Measurements from ENCODE around the gene PLXNA1. TPM values are rescaled to one million over a fixed set of nuclear protein-coding genes. Genes with fewer than 3 reads are reported as not detected.

Gene PLXNA1
- total and polyA plus RNA-seq, 2 of the 8 experiments (the other 6 are each of a cell fraction or from before 2014, with no cell fraction given), result 47.5 to 54.9 TPM

GRCh38 chr3:126934991-126935390 lies 47.9 kb upstream of the PLXNA1 start:
- Histone ChIP-seq H2AFZ (ENCODE audit: low read length) (no peak overlapping the region), H4K20me1 (replicated peaks in 1 of 2; ENCODE audit: control insufficient read depth in 1 of 2, insufficient read depth in 2 of 2, low read length in 2 of 2) (no peaks in the 10 kb centered on the region), H3K9ac (replicated peaks in 1 of 4; ENCODE audit: extremely low read depth in 1 of 4, low read depth in 3 of 4, low read length in 3 of 4) (no peak overlapping the region), H2BK20ac (ENCODE audit: low read length) (no peak overlapping the region), H3K4ac (replicated peaks; ENCODE audit: insufficient read length, low read depth, low read length) (no peak overlapping the region), H3K14ac (ENCODE audit: insufficient read length) (no peak overlapping the region), H2AK5ac (ENCODE audit: low read depth, low read length) (no peak overlapping the region), H3K27me3 (replicated peaks in 1 of 4; ENCODE audit: control insufficient read depth in 3 of 4, extremely low read depth in 1 of 4, insufficient read depth in 3 of 4, low read length in 3 of 4) (no peaks in the 10 kb centered on the region), H3K4me2 (ENCODE audit: insufficient read depth in 1 of 2, low read depth in 2 of 2, low read length in 2 of 2) (no peak overlapping the region), H3K79me1 (ENCODE audit: low read depth, low read length) (peaks cover 4% of the 10 kb centered on the region; the same call in 1 of the 2 replicates), H3K79me2 (ENCODE audit: control insufficient read depth in 1 of 2, insufficient read depth in 2 of 2, low read length in 2 of 2) (no peaks in the 10 kb centered on the region), H2BK12ac (ENCODE audit: low read depth, low read length) (no peak overlapping the region), H3K4me3 (ENCODE audit: extremely low read depth in 1 of 4, insufficient read depth in 2 of 4, low read depth in 3 of 4, low read length in 4 of 4) (no peak overlapping the region), H4K91ac (replicated peaks; ENCODE audit: insufficient read length, low read length) (no peak overlapping the region), H2BK120ac (replicated peaks; ENCODE audit: low read depth, low read length) (no peak overlapping the region), H2BK15ac (ENCODE audit: low read length) (no peak overlapping the region), H3K18ac (ENCODE audit: extremely low read depth, low read length) (no peak overlapping the region), H3K4me1 (replicated peaks in 1 of 4; ENCODE audit: control insufficient read depth in 3 of 4, insufficient read depth in 4 of 4, low read length in 3 of 4) (no peaks in the 10 kb centered on the region), H3K36me3 (ENCODE audit: control insufficient read depth in 2 of 4, insufficient read depth in 4 of 4, low read length in 3 of 4) (no peaks in the 10 kb centered on the region), H3K9me3 (ENCODE audit: insufficient read depth in 2 of 2, low read depth in 1 of 2, low read length in 1 of 2) (no peaks in the 10 kb centered on the region), H3K27ac (ENCODE audit: low read depth, low read length) (no peak overlapping the region), H4K5ac (ENCODE audit: insufficient read length, low read depth, low read length) (no peak overlapping the region), H4K8ac (ENCODE audit: extremely low read depth, insufficient read depth, low read length) (no peak overlapping the region), H2BK5ac (ENCODE audit: low read depth, low read length) (no peak overlapping the region), H3K56ac (replicated peaks; ENCODE audit: insufficient read length, low read depth, low read length) (no peak overlapping the region), H3K23me2 (ENCODE audit: low read depth, low read length) (no peaks in the 10 kb centered on the region), H3K23ac (ENCODE audit: insufficient read length) (no peak overlapping the region)
- WGBS, 2 experiments (ENCODE audit: extremely low coverage in 1 of 2, insufficient coverage in 1 of 2, insufficient read length in 1 of 2, insufficient replicate concordance in 2 of 2, low coverage in 1 of 2, low lambda C conversion rate in 2 of 2, missing lambda C conversion rate in 1 of 2), result 90% methylated on average over 8 of the region's 8 CpGs; no CpG with 5 or more reads in 1 of the 2 experiments
- DNase-seq (ENCODE audit: low read depth in 1 of 2, low spot score in 2 of 2) (no peak), FAIRE-seq (no peak)
- ChIA-PET CTCF (ENCODE audit: partially characterized antibody) (interaction anchor here (2.2 to 4.6 kb wide), 2 partner anchors 11 to 19 kb away, joined by 6 to 24 read pairs; no protein-coding TSS in a partner anchor), POLR2A (ENCODE audit: partially characterized antibody) (no interaction called here)
- no peak for TF ChIP-seq SIX5 (IDR thresholded peaks at IDR 0.05; ENCODE audit: low read depth, low read length)
- no peak for TF ChIP-seq RFX5 (IDR thresholded peaks at IDR 0.05; ENCODE audit: borderline replicate concordance, low read depth, low read length)
- no peak for TF ChIP-seq JUN (IDR thresholded peaks at IDR 0.05; ENCODE audit: low read depth, low read length)
- TF ChIP-seq ZNF274 (IDR thresholded peaks at IDR 0.05; ENCODE audit: borderline replicate concordance, extremely low read depth, low read length), result no peak

All from H1 (cell line).